ENCODE measurements around the gene OR2H2.

Gene OR2H2

GRCh38 chr6:29584821-29585220 is at the start of gene OR2H2:
Gene OR2H2 (plus strand): TSS chr6:29585121. CDS start chr6:29587945, 2,824 bp downstream.
- DNase-seq (no peak), ATAC-seq (replicated peaks) (no peak)
- Mint-ChIP-seq H3K9me3 (no peaks in the 10 kb centered on the region), H3K4me1 (peaks cover 0 to 5% of the 10 kb centered on the region in 2 donors), H3K36me3 (no peaks in the 10 kb centered on the region), H3K27me3 (peaks cover 21 to 82% of the 10 kb centered on the region in 2 donors), H3K27ac (no peak within 1 kb of the TSS), H3K4me3 (no peak within 1 kb of the TSS)

DNA sequence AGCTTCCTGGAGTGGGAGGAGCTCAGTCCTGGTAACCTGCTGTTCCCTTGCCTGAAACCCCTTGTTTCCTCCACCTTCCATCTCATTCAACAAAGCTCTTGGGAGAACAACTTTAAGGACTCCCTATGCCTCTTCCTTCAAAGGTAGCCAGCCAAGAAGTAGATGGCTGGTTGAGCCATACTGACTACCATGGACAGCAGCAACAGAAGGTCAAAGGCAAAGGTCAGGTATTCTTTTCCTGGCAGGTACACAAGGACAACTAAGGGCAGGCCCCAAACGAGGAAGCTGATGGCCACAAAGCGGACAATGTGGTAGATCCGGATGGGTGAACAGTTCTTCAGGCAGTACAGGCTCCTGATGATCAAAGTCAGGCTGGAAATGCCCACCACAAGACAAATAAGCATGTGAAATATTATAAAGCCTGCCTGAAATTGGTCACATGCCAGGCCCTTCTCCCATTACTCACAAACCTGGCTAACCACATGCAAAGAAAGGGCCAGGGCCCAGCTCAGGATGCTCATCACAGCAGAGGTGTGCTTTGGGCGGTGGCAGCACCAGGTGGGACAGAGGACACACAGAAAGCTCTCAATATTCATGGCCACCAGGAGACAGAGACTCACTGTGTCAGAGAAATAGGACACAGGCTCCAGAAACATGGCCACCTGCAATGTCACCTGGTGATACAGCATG is 47.1 kb upstream of the OR2H2 start:
- H3K4me3 Mint-ChIP-seq: no peak overlapping the region
- H3K27me3 Mint-ChIP-seq: peaks cover 22 to 28% of the 10 kb centered on the region in 2 donors
- DNase-seq (no peak), ATAC-seq (replicated peaks) (no peak)
- H3K36me3 Mint-ChIP-seq: no peaks in the 10 kb centered on the region
- no peak overlapping the region for H3K27ac Mint-ChIP-seq
- no peaks in the 10 kb centered on the region for H3K9me3 Mint-ChIP-seq
- H3K4me1 Mint-ChIP-seq: no peaks in the 10 kb centered on the region

DNA sequence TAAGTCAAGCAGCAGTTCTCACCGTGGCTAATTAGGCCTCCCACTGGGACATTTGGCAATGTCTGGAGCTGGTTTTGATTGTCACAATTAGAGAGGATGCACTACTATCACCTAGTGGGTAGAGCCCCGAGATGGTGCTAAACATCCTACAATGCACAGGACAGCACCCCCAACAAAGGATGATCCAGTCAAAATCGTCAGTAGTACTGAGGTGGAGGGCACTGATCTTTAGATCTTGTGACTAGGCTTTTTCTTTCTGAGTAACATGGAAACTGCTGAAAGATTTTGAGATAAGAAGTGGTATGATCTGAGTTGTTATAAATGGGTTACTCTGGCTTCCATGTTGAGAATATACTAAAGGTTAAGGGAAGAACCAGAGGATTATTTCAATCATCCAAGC is 37.3 kb upstream of the OR2H2 start:
- DNase-seq: no peak
- Mint-ChIP-seq H3K27ac (no peak overlapping the region), H3K36me3 (no peaks in the 10 kb centered on the region), H3K9me3 (no peaks in the 10 kb centered on the region), H3K27me3 (peaks cover 35 to 43% of the 10 kb centered on the region in 2 donors), H3K4me1 (no peaks in the 10 kb centered on the region), H3K4me3 (no peak overlapping the region)
- ATAC-seq (replicated peaks): no peak

GRCh38 chr6:29552512-29553051 is 32.3 kb upstream of the OR2H2 start:
- Mint-ChIP-seq H3K27ac (no peak overlapping the region), H3K4me3 (peak overlapping the region; percentile 76 to 86), H3K4me1 (peaks cover 7 to 14% of the 10 kb centered on the region in 2 donors), H3K27me3 (peaks cover 56 to 57% of the 10 kb centered on the region in 2 donors), H3K9me3 (no peaks in the 10 kb centered on the region), H3K36me3 (no peaks in the 10 kb centered on the region)
- DNase-seq: no peak
- peak; percentile 86 to 87 for ATAC-seq (replicated peaks)

GRCh38 chr6:29553268-29554057 is 31.5 kb upstream of the OR2H2 start:
- H3K27ac Mint-ChIP-seq: peak overlapping the region; percentile 59
- DNase-seq (peak; percentile 15), ATAC-seq (replicated peaks) (peak; percentile 70 to 76)
- peaks cover 55 to 66% of the 10 kb centered on the region in 2 donors for H3K27me3 Mint-ChIP-seq
- peak overlapping the region; percentile 76 to 86 for H3K4me3 Mint-ChIP-seq
- no peaks in the 10 kb centered on the region for H3K36me3 Mint-ChIP-seq
- no peaks in the 10 kb centered on the region for H3K9me3 Mint-ChIP-seq
- H3K4me1 Mint-ChIP-seq: peaks cover 7 to 14% of the 10 kb centered on the region in 2 donors

DNA sequence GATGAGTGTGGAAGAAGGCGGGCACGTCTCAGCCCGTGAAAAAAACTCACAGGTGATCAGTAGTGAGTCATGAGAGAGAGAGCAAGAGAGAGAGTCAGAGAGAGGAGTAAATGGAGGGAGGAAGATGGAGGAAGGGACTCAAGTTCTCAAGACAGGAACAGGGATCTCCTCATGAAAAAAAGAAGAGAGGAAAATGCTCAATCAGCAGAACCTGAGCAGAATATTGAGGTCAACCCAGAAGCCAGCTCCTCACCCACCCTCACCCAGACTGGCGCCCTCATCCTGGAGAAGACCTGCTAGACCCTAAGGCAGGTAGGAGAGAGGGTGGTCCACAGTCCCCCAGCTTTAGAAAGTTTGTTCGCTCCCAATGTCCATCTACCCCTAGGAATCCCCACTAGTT is 30.2 kb upstream of the OR2H2 start:
- peaks cover 7 to 14% of the 10 kb centered on the region in 2 donors for H3K4me1 Mint-ChIP-seq
- H3K9me3 Mint-ChIP-seq: no peaks in the 10 kb centered on the region
- peaks cover 52 to 65% of the 10 kb centered on the region in 2 donors for H3K27me3 Mint-ChIP-seq
- no peaks in the 10 kb centered on the region for H3K36me3 Mint-ChIP-seq
- DNase-seq: no peak
- H3K4me3 Mint-ChIP-seq: no peak overlapping the region
- H3K27ac Mint-ChIP-seq: no peak overlapping the region
- no peak for ATAC-seq (replicated peaks)

GRCh38 chr6:29557320-29557719 is 27.6 kb upstream of the OR2H2 start:
- DNase-seq: no peak
- H3K4me3 Mint-ChIP-seq: no peak overlapping the region
- H3K27me3 Mint-ChIP-seq: peaks cover 63 to 79% of the 10 kb centered on the region in 2 donors
- no peaks in the 10 kb centered on the region for H3K36me3 Mint-ChIP-seq
- ATAC-seq (replicated peaks): no peak
- peaks cover 10 to 20% of the 10 kb centered on the region in 2 donors for H3K4me1 Mint-ChIP-seq
- H3K27ac Mint-ChIP-seq: no peak overlapping the region
- no peaks in the 10 kb centered on the region for H3K9me3 Mint-ChIP-seq

- Mint-ChIP-seq H3K36me3 (no peaks in the 10 kb centered on the region), H3K27me3 (peaks cover 60 to 76% of the 10 kb centered on the region in 2 donors), H3K27ac (no peak overlapping the region), H3K4me1 (peaks cover 12 to 20% of the 10 kb centered on the region in 2 donors), H3K9me3 (no peaks in the 10 kb centered on the region), H3K4me3 (no peak overlapping the region)
- no peak for DNase-seq
- no peak for ATAC-seq (replicated peaks)
These were observed 26.4 kb upstream of the OR2H2 start for GRCh38 chr6:29558439-29559079.

DNA sequence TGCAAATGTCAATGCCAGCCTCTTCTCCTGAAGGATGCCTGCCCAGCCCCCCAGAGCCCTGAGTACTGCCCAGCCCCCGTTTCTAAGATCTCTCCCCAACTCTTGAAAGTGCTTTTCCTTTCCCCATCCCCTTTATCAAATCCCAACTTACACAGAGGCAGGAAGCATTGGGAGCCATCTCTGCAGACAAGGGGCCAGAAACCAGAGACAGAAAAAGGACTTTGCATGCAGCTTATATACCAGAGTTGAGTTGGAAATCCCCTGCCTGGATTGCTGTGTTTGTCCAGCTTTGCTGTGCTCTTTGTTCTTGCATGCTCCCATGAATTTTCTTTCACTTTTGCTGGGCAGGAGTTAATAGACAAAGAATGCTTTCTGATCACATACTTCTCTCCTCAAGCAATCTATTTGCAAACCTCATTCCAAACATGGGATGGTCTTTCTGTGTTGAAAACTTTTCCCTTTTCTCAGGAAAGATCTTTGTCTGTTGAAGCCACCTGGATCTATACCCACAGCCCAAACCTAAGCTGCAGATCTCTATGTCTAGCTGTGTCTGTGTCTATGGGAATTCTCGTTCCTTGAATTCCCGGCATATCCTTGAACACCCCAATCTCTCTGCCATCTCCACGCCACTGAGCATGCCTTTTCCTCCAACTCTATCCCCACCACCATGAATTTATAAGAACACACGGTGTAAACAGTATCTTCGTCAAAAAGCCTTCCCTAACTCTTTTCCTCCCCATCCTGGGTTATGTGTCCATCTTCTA is 25.2 kb upstream of the OR2H2 start, which contains the start of gene UBD:
TSS of gene UBD (minus strand) at position 209 of the 764 bp plus-strand sequence. CDS start at position 178, 31 bp downstream.
- no peak within 1 kb of the TSS for H3K27ac Mint-ChIP-seq
- no peak within 1 kb of the TSS for H3K4me3 Mint-ChIP-seq
- DNase-seq: no peak
- no peak for ATAC-seq (replicated peaks)
- H3K4me1 Mint-ChIP-seq: peaks cover 9 to 16% of the 10 kb centered on the region in 2 donors
- H3K36me3 Mint-ChIP-seq: no peaks in the 10 kb centered on the region
- no peaks in the 10 kb centered on the region for H3K9me3 Mint-ChIP-seq
- H3K27me3 Mint-ChIP-seq: peaks cover 49 to 64% of the 10 kb centered on the region in 2 donors

- Mint-ChIP-seq H3K27me3 (peaks cover 38 to 52% of the 10 kb centered on the region in 2 donors), H3K9me3 (no peaks in the 10 kb centered on the region), H3K4me1 (peaks cover 9 to 16% of the 10 kb centered on the region in 2 donors), H3K27ac (no peak overlapping the region), H3K4me3 (no peak overlapping the region), H3K36me3 (no peaks in the 10 kb centered on the region)
- no peak for DNase-seq
- ATAC-seq (replicated peaks): no peak
These were observed 23.8 kb upstream of the OR2H2 start for GRCh38 chr6:29561091-29561490.

DNA sequence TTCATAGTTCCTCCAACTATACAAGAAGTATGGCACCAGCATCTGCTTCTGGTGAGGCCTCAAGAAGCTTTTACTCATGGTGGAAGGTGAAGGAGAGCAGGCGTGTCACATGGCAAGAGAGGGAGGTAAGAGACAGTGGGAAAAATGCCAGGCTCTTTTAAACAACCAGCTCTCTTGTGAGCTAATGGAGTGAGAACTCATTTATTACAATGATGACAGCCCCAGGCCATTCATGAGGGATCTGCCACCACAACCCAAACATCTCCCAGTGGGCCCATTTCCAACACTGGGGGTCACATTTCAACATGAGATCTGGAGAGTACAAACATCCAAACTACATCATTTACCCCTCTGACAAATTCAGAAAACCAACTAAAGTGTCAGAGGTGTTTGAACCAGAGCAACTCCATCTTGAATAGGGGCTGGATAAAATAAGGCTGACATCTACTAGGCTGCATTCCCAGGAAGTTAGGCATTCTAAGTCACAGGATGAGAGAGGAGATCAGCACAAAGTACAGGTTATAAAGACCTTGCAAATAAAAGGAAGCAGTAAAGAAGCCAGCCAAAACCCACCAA is 23.2 kb upstream of the OR2H2 start:
- no peaks in the 10 kb centered on the region for H3K9me3 Mint-ChIP-seq

DNA sequence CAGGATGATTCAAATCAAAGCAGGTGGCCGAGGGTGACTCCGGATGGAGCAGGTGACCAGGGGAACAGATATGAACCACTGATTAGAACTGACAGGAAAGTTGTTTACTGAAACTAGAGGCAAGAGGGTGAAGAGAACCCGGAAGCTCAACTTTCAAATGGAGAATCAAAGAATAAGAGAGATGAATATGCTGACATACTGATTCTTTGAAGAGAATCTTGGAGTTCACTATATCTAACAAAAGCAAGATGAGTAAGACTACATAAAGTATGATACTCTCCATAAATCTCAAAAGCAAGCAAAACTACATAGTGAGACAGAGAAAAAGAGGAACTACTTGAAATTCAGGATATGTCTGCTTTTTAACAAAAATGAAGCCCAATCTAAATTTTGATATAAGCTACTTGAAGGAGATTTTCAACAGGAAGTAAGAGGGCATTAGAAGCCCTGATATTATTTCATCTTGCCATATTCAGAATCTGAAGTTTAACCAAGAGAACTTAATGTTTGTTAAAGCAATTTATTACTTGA is 21.4 kb upstream of the OR2H2 start:
- ATAC-seq (replicated peaks): peak in 1 of 2 donors; percentile 20
- no peaks in the 10 kb centered on the region for H3K36me3 Mint-ChIP-seq

More for the DNA sequence above, 23.2 kb upstream of the OR2H2 start:
- Mint-ChIP-seq H3K4me3 (no peak overlapping the region), H3K27ac (no peak overlapping the region), H3K4me1 (peaks cover 9 to 16% of the 10 kb centered on the region in 2 donors), H3K27me3 (peaks cover 32 to 46% of the 10 kb centered on the region in 2 donors), H3K36me3 (no peaks in the 10 kb centered on the region)
- no peak for DNase-seq
- no peak for ATAC-seq (replicated peaks)

GRCh38 chr6:29564875-29565274 is 20.0 kb upstream of the OR2H2 start:
- DNase-seq: no peak
- no peak overlapping the region for H3K4me3 Mint-ChIP-seq
- H3K27me3 Mint-ChIP-seq: peaks cover 18 to 24% of the 10 kb centered on the region in 2 donors
- peak in 1 of 2 donors; percentile 69 for ATAC-seq (replicated peaks)
- no peaks in the 10 kb centered on the region for H3K36me3 Mint-ChIP-seq
- no peak overlapping the region for H3K27ac Mint-ChIP-seq
- peaks cover 11 to 16% of the 10 kb centered on the region in 2 donors for H3K4me1 Mint-ChIP-seq
- H3K9me3 Mint-ChIP-seq: peaks cover 0 to 4% of the 10 kb centered on the region in 2 donors

More for the DNA sequence above, 21.4 kb upstream of the OR2H2 start:
- Mint-ChIP-seq H3K4me1 (peaks cover 11 to 16% of the 10 kb centered on the region in 2 donors), H3K9me3 (peaks cover 0 to 4% of the 10 kb centered on the region in 2 donors), H3K27me3 (peaks cover 26 to 34% of the 10 kb centered on the region in 2 donors), H3K27ac (peak overlapping the region; percentile 61), H3K4me3 (no peak overlapping the region)
- no peak for DNase-seq
